Coronary artery (tissue), 2 donors: ENCODE data around the gene ZDHHC20.
"Not testable (repeated sequence)": the region's sequence is repeated elsewhere in the genome, so short reads cannot be mapped to it uniquely, and the experiment has no call there.

Source experiments
- DNase-seq: peaks from one replicate; pipeline ENCODE4 v3.0.0-alpha.2; 2017; ENCODE audit warnings: low spot score
- H3K27ac ChIP-seq, 2 donors: fragments of 200-600 bp; sonication (generic); one replicate each; pipeline ENCODE4 v1.5.1; 2016 to 2019
- H3K4me3 ChIP-seq: fragments of 200-600 bp; sonication (generic); 2 replicates; pipeline ENCODE4 v1.5.1; 2016; ENCODE audit warnings: mild to moderate bottlenecking, moderate library complexity
- CTCF ChIP-seq: fragments of 200-600 bp; sonication (generic); IDR thresholded peaks from one replicate; pipeline ENCODE4 v1.5.1; 2019; ENCODE audit warnings: antibody characterized with exemption

Gene ZDHHC20

DNA sequence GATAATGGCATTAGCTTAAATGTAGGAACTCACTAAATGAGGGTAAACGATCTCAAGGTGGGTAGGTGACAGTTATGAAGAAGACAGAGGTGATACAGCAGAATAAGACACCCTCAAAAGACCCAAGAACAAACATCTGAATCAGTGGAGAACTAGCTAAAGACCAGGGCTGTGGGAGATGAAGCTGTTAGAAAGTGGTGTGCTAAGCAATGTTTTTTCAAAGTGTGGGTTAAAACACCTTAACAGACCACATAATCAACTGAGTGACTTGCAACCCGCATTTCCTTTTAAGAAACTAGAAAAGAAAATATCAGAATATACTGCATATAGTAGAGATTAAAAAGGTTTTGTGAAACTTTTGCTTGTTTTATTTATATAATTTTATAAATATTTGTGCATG, 70.0 kb downstream of the ZDHHC20 start:
- H3K27ac ChIP-seq: no peak overlapping the region
- no peak for TF ChIP-seq CTCF
- no peak for DNase-seq
- no peak overlapping the region for H3K4me3 ChIP-seq

- TF ChIP-seq CTCF: no peak
These were observed 73.4 kb downstream of the ZDHHC20 start for GRCh38 chr13:21385710-21386109.

DNA sequence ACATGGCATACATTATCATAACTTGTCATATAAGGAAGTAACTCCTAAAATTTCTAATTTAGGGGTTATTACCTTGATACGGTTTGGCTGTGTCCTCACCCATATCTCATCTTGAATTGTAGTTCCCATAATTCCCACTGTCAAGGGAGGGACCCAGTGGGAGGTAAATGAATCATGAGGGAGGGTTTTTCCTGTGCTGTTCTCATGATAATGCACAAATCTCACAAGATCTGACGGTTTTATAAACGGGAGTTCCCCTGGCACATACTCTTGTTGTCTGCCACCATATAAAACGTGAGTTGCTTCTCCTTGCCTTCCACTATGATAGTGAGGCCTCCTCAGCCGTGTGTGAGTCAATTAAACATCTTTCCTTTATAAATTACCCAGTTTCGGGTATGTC, 76.0 kb downstream of the ZDHHC20 start:
- TF ChIP-seq CTCF: no peak
- no peak overlapping the region for H3K27ac ChIP-seq
- no peak for DNase-seq
- no peak overlapping the region for H3K4me3 ChIP-seq

More at GRCh38 chr13:21385710-21386109, 73.4 kb downstream of the ZDHHC20 start:
- DNase-seq: no peak
- no peak overlapping the region for H3K27ac ChIP-seq
- H3K4me3 ChIP-seq: no peak overlapping the region

GRCh38 chr13:21376998-21377985, 81.8 kb downstream of the ZDHHC20 start:
- not testable (repeated sequence) for DNase-seq, H3K27ac ChIP-seq, H3K4me3 ChIP-seq

- no peak for DNase-seq
- TF ChIP-seq CTCF: no peak
- no peak overlapping the region for H3K27ac ChIP-seq
- H3K4me3 ChIP-seq: no peak overlapping the region
These were observed 86.6 kb downstream of the ZDHHC20 start for GRCh38 chr13:21372530-21372929.

DNA sequence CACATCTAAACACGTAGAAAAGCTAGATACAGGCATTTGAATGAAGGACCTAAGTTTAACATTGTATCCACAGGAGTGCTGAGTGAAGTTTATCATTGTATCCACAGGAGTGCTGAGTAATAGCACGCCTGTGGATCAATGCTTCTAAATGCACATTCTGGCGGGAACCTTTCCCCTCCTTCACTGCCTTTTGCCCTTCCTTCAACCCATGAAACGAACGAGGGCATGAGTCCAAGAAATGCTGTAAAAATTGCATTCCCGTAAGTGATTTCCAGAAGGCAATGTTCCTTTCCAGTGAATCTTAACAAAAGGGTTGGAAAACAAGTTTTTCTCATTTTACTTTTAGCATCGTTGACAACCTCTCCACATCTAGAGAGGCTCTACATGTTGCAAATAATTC, 88.1 kb downstream of the ZDHHC20 start:
- Histone ChIP-seq H3K4me3 (no peak overlapping the region), H3K27ac (no peak overlapping the region)
- no peak for DNase-seq
- TF ChIP-seq CTCF: no peak

DNA sequence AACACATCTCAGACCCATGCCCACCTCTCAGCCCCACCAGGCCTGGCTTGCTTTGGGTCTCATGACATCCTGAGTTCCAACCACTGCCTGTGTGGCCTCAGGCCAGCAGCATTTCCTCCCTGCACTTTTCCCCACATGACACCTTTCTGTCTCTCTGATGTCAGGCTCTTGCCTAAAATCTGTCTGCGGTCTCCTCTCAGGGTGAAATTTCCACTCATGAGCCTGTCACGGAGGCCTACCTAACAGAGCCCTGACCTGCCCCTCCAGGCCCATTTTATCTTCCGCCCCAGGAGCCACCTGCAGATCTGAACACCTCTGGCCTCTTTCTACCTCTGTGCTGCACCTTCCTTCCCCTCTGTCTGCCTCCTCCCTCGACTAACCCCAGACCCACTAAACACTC, 93.5 kb downstream of the ZDHHC20 start:
- no peak for DNase-seq
- TF ChIP-seq CTCF: no peak
- Histone ChIP-seq H3K27ac (no peak overlapping the region), H3K4me3 (no peak overlapping the region)
